Left colon (tissue), 2 donors: ENCODE data around the gene AGAP1. TPM values are rescaled to one million over a fixed set of nuclear protein-coding genes. Genes with fewer than 3 reads are reported as not detected.

ENCODE experiments used
- ATAC-seq: fragments of 200-7000 bp; cut with Tn5 transposase; one replicate; pipeline ENCODE4 v1.9.1; 2020; ENCODE audit warnings: mild to moderate bottlenecking, moderate library complexity
- DNase-seq, 2 donors: peaks; one replicate each; pipeline ENCODE4 v3.0.0-alpha.2; 2020
- intact Hi-C, 2 donors: fragments of 100-400 bp; cut with DNase I in 1 of 2; cut with micrococcal nuclease in 1 of 2; formaldehyde crosslinking; loops; one replicate each; pipeline versions ENCODE4 v1.11.2 to v1.14.0; 2022; cut with DNase I, micrococcal nuclease
- total RNA-seq, 2 donors: library from RNA; stranded (reverse); fragmentation: NEBNext Ultra II Directional; extraction: Animal tissue kit (Norgen Biotek cat#: 25700); gene quantifications; one replicate each; pipeline ENCODE4 v1.2.1, GENCODE V29; 2021
- donor health status: DM: no; HTN: no; CAD: no.
- donor health status: DM: yes; HTN: yes; CAD: no.

Gene AGAP1
- total RNA-seq, 2 donors from 2014 or later = 61.3 to 78.5 TPM

- DNase-seq = peak in 1 of 2 donors; percentile 11
- intact Hi-C loops = no loop called here
- ATAC-seq = no peak
Observed at GRCh38 chr2:235966396-235966795, 472.6 kb downstream of the AGAP1 start.

DNA sequence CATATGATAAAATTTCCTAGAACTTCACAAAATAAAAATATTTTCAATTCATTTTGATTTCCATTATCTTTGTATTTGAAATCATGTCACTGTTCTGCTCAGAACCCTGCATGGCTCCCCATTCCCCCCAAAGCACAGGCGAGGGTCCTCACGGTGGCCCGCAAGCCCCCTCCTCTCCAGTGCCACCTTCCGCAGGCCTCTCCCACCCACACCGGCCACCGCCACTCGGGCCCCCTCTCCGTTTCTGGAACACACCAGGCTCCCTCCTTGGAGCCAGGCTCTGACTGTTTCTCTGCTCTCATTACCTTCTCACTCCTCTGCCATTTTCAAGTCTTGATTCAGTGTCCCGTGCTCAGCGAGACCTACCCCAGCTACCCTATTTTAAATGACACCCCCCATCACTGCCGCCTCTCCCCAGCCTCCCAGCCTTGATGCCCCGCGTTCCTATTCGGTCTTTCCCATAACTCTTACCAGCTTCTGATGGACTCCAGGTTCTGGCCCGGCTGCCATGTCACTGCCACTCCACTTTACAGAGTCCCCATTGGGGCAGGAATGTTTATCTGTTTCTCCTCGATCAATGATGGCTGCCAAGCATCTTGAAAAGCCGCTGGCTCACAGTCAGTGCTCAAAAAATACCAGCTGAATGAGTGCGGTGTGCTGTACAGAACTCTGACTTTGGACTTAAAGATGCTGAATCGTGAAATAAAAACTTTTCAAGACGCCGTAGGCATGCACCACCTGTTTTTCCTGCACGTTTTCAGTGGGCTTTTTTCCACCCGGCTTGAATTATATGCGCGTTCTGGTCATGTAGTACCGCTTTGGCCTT is 473.3 kb downstream of the AGAP1 start:
- ATAC-seq (no peak), DNase-seq (no peak)
- intact Hi-C loops = no loop called here

GRCh38 chr2:235968155-235968554 is 474.3 kb downstream of the AGAP1 start:
- intact Hi-C loops = no loop called here
- no peak for ATAC-seq
- no peak for DNase-seq

GRCh38 chr2:235968616-235969324 is 474.9 kb downstream of the AGAP1 start:
- intact Hi-C loops = no loop called here
- ATAC-seq = no peak
- no peak for DNase-seq

DNA sequence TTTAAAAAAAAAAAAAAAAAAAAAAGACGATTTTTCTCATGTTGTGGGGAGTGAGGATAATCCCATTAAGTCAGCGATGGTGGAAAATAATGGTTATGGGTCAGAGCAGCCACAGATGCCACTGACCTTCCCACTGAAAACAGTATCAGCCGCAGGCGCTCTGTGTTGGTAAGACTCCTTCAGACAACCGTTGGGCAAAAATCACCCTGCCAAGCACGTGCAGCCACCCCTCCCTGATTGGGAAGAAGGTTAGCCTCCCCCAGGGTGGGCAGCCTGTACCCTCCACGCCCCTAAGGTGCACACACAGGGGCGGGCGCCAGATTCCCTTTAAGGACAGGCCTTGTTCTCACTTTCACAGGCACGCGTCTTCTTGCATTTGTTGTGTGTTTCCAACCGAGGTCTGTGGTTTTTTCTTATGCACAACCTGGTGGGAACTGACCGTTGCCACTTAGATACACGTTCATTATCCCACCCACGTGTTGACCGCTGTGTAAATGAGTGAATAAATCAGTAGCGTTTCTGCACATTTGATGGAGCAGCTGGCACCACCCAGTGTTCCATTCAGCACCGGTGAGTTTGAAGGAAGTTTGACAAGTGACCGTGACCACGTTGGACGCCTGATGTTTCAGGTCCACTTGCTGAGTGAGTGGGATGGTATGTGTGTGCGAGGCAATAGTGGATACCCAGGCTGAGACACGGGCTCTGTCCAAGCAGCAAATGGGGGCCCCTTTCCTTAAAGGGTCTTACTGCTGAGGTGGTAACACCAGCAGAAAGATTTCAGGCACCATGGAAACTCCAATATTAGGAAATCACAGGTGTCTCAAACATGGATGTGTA is 476.6 kb downstream of the AGAP1 start:
- intact Hi-C loops = no loop called here
- ATAC-seq = no peak
- no peak for DNase-seq

DNA sequence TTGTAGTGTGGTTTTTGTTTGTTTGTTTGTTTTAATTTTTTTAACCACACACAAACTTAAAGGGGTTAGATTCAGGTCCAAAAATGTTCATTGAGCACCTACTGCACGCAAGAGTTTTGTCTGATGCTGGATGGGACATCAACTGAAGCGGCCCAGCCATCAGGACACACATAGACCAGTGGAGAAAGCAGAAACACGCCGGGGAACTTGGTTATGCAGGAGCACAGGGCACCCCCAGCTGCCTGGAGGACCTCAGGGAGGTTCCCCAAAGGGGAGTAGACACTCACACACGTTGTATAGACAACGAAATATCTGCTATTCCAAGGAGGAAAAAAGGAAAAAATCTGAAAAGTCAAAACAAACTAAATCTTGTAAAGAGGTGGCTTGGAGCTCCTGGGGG is 482.7 kb downstream of the AGAP1 start:
- no peak for DNase-seq
- intact Hi-C loops = no loop called here
- ATAC-seq = no peak

DNA sequence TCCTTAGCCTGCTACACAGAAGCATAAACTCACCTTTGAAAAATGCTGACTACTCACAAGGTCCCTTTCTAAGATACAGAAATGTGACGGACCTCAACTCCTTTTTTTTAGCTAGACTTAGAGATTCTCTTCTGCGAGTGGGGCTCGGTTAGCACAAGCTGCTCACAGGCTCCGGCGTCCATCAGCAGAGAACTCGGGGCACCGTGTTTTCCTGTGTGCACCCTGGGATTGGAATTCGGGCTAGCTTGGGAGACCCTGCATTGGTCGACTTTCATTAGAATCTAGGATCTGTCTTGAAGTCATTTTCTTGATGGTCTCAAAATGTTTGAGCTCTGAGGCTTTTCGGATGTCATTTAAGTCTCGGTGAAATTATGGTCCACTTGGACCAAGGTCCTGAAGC is 483.1 kb downstream of the AGAP1 start:
- intact Hi-C loops = no loop called here
- DNase-seq = no peak
- ATAC-seq = no peak

- no peak for ATAC-seq
- DNase-seq = no peak
- intact Hi-C loops = no loop called here
Observed at GRCh38 chr2:235977445-235977844, 483.6 kb downstream of the AGAP1 start.

- intact Hi-C loops = no loop called here
- ATAC-seq (no peak), DNase-seq (no peak)
Observed at GRCh38 chr2:235978022-235978421, 484.2 kb downstream of the AGAP1 start.

- intact Hi-C loops = no loop called here
- ATAC-seq = no peak
Observed at GRCh38 chr2:235979037-235979436, 485.2 kb downstream of the AGAP1 start.

GRCh38 chr2:235979753-235980435 is 486.1 kb downstream of the AGAP1 start:
- intact Hi-C loops = no loop called here
- DNase-seq = no peak
- ATAC-seq = no peak

More at GRCh38 chr2:235979037-235979436, 485.2 kb downstream of the AGAP1 start:
- no peak for DNase-seq

- DNase-seq = no peak
- no peak for ATAC-seq
- intact Hi-C loops = no loop called here
Observed at GRCh38 chr2:235981631-235982030, 487.8 kb downstream of the AGAP1 start.

DNA sequence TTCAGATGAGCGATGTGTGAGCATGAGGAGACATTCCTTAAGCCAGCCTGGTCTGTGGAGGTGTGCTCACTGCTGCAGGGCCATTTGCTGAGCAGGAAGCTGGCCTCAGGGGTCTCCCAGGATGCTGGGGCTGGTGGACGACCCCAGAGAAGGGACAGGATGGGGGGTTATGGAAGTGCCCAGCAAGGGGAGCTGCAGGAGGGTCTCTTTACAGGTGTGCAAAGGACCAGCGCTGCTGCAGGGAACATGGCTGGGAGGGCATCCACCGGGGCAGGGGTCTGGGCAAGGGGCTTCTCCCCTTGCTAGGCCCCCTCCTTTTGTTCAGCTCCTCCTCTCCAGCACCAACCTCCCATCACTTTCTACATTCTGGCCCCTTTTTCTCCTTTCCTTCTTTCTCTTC is 489.2 kb downstream of the AGAP1 start:
- no peak for ATAC-seq

DNA sequence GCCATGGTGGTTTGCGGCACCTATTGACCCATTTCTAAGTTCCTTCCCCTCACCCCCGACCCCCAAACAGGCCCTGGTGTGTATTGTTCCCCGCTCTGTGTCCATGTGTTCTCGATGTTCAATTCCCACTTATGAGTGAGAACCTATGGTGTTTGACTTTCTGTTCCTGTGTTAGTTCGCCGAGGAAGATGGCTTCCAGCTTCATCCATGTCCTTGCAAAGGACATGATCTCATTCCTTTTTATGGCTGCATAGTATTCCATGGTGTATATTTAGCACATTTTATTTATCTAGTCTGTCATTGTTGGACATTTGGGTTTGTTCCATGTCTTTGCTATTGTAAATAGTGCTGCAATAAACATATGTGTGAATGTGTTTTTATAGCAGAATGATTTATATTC is 490.7 kb downstream of the AGAP1 start:
- intact Hi-C loops = no loop called here
- no peak for ATAC-seq
- no peak for DNase-seq

More for the DNA sequence above, 489.2 kb downstream of the AGAP1 start:
- DNase-seq = no peak
- intact Hi-C loops = no loop called here

DNA sequence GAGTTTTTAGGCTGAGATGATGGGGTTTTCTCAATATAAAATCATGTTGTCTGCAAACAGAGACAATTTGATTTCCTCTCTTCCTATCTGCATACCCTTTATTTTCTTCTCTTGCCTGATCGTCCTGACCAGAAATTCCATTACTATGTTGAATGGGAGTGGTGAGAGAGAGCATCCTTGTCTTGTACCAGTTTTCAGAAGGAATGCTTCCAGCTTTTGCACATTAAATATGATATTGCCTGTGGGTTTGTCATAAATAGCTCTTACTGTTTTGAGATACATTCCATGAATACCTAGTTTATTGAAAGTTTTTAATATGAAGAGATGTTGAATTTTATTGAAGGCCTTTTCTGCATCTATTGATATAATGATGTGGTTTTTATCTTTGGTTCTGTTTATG is 492.5 kb downstream of the AGAP1 start:
- intact Hi-C loops = no loop called here
- ATAC-seq (no peak), DNase-seq (no peak)

GRCh38 chr2:235988271-235989015 is 494.6 kb downstream of the AGAP1 start:
- intact Hi-C loops = no loop called here
- no peak for ATAC-seq
- no peak for DNase-seq

DNA sequence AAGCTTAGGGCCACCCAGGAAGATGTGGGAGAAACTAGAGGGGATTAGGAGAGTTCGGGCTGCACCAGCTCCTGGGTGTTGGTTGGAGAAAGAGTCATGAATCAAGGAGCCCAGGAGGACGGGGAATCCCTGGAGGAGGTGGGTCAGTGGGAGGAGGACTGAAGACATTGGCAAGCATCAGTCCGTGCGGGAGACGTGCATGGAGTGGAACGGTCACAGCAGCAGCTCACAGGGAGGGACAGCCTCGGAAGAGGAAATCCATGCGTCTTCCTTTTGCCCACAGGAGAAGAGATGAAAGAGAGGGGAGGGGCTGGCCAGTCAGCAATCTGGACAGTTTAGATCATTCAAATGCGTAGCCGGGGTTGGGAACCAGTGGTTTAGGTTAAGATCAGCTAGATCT is 495.7 kb downstream of the AGAP1 start:
- ATAC-seq = no peak
- intact Hi-C loops = no loop called here
- no peak for DNase-seq

DNA sequence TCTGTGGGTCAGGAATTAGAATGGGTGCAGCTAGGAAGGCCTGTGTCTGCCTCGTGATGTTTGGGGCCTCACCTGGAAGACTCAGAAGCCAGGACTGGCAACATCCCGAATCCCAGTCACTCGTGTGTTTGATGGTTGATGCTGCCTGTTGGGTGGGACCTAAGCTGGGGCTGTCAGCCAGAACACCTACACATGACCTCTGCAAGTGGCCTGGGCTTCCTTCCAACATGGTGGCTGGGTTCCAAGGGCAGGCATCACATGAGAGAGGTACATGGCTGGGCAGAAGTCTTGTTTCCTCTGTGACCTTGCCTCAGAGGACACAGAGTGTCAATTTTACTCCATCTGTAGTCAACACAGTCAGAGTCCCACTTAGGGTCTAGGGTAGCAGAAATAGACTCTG is 496.5 kb downstream of the AGAP1 start:
- ATAC-seq = no peak
- no peak for DNase-seq
- intact Hi-C loops = no loop called here
